ENCODE results near the gene TET2.

Gene TET2

GRCh38 chr4:105145156-105145902 is 1.3 kb upstream of the TET2 start:
- DNase-seq, result no peak

GRCh38 chr4:105145903-105146275 is 787 bp upstream of the TET2 start:
- no peak for DNase-seq

- DNase-seq, result no peak
These were observed 408 bp downstream of the TET2 start for GRCh38 chr4:105147016-105147552.

GRCh38 chr4:105147553-105148161 is 981 bp downstream of the TET2 start:
- DNase-seq, result peak; percentile 47

GRCh38 chr4:105148356-105148755 is 1.7 kb downstream of the TET2 start:
- no peak for DNase-seq

- no peak for DNase-seq
These were observed 2.1 kb downstream of the TET2 start for GRCh38 chr4:105148776-105149175.

GRCh38 chr4:105149771-105150170 is 3.1 kb downstream of the TET2 start:
- DNase-seq, result no peak

GRCh38 chr4:105150503-105150902 is 3.8 kb downstream of the TET2 start:
- no peak for DNase-seq

- DNase-seq, result no peak
These were observed 7.1 kb downstream of the TET2 start for GRCh38 chr4:105153749-105154148.

- no peak for DNase-seq
These were observed 7.9 kb downstream of the TET2 start for GRCh38 chr4:105154576-105154975.

- no peak for DNase-seq
These were observed 8.8 kb downstream of the TET2 start for GRCh38 chr4:105155426-105155825.

GRCh38 chr4:105158837-105159236 is 12.2 kb downstream of the TET2 start:
- no peak for DNase-seq

- no peak for DNase-seq
These were observed 15.6 kb downstream of the TET2 start for GRCh38 chr4:105162123-105162796.

GRCh38 chr4:105164548-105164947 is 17.9 kb downstream of the TET2 start:
- no peak for DNase-seq

GRCh38 chr4:105166066-105166465 is 19.4 kb downstream of the TET2 start:
- DNase-seq, result no peak

- DNase-seq, result no peak
These were observed 24.0 kb downstream of the TET2 start for GRCh38 chr4:105170711-105171110.

- no peak for DNase-seq
These were observed 25.2 kb downstream of the TET2 start for GRCh38 chr4:105171912-105172311.

GRCh38 chr4:105174098-105174497 is 27.4 kb downstream of the TET2 start:
- DNase-seq, result no peak

- DNase-seq, result no peak
These were observed 33.1 kb downstream of the TET2 start for GRCh38 chr4:105179539-105180401.

- DNase-seq, result no peak
These were observed 34.6 kb downstream of the TET2 start for GRCh38 chr4:105181259-105181658.

- no peak for DNase-seq
These were observed 35.5 kb downstream of the TET2 start for GRCh38 chr4:105182211-105182610.

GRCh38 chr4:105184316-105184980 is 37.8 kb downstream of the TET2 start:
- DNase-seq, result peak; percentile 59

Data from kidney glomerular epithelial cell (primary cell).